ENCODE results near the gene SLC6A1.
"Not testable (repeated sequence)": the region's sequence is repeated elsewhere in the genome, so short reads cannot be mapped to it uniquely, and the experiment has no call there.

The SLC6A1 gene

DNA sequence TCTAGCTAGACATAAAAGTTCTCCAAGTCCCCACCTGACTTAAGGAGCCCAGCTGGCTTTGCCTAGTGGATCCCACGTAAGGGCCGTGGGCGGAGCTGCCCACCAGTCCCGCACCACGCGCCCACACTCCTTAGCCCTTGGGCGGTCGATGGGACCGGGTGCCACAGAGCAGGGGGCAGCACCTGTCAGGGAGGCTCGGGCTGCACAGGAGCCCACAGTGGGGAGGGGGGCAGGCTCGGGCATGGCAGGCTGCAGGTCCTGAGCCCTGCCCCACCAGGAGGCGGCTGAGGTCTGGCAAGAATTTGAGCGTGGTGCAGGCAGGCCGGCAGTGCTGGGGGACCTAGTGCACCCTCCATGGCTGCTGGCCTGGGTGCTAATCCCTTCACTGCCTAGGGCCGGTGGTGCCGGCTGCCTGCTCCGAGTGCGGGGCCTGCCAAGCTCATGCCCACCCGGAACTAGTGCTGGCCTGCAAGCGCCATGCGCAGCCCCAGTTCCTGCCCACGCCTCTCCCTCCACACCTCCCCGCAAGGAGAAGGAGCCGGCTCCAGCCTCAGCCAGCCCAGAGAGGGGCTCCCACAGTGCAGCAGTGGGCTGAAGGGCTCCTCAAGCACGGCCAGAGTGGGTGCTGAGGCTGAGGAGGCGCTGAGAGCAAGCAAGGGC is 78.7 kb downstream of the SLC6A1 start:
- FAIRE-seq: no peak

DNA sequence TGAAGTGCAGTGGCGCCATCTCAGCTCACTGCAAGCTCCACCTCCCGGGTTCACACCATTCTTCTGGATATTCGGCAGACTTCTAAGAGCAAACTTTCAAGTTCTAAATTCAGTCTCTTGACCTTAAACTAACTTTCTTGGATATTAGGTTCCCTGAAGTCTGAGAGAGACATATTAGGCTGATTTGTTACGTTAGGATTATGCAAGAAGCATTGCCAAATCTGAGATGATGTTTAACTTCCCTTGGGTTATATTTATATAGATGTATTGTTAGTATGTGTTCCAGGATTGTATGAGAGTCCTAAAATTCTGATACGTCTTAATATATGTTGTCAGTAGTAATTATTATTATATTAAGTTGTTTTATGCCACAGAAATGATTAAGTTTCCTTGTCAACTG is 80.1 kb downstream of the SLC6A1 start:
- FAIRE-seq: no peak

DNA sequence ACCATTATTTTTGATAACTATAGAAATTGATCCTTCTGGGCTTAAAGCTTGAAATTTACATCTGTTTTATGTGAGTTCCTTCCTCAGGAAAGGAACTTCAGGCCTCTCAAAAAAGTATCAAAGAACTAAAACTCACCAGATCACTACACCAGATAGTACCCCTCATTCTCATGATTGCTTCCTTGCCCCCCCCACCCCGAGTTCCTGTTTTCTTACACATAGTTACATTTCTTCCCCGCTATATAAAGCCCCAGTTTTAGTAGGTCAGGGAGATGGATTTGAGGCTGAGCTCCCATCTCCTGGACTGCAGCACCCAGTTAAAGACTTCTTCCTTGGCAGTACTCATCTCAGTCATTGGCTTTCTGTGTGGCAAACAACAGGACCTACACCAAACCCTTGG is 81.5 kb downstream of the SLC6A1 start:
- no peak for FAIRE-seq

DNA sequence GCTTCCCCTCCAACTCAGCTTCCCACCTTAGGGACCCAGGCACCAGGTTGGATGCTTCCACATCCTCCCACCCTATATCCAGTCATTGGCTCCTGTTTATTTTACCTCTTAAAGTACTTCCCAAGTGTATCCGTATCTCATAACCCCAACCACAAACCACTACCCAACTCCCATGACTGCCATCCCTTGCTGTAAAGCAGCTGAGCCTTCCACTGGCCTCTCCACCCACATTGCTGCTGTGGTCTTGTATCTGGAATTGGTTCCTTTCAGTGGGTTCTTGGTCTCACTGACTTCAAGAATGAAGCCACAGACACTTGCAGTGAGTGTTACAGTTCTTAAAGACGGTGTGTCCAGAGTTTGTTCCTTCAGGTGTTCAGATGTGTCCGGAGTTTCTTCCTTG is 81.9 kb downstream of the SLC6A1 start:
- FAIRE-seq: no peak

DNA sequence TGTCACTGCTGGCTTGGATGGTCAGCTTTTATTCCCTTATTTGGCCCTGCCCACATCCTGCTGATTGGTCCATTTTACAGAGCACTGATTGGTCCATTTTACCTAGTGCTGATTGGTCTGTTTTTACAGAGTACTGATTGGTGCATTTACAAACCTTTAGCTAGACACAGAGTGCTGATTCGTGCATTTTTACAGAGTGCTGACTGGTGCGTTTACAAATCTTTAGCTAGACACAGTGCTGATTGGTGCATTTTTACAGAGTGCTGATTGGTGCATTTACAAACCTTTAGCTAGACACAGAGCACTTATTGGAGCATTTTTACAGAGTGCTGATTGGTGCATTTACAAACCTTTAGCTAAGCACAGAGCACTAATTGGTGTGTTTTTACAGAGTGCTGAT is 82.6 kb downstream of the SLC6A1 start:
- not testable (repeated sequence) for FAIRE-seq

DNA sequence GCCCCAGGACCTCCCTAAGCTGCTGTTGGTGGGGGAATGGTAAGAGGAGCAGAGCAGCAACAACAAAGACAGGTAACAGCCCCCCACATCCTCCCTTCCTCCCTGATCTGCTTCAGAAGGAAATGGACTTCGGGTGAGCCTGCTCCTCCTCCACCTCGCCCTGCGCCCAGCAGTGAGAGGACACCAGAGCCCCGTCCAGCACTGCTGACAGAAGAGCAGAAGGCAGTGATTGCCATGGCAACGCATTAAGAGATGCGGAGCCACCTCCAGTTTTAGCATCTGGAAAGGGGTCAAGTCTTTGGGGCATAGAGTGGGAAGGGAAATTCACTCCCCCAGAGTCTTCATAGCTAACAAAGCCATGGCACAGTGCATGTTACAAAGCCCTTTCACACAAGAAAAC is 84.2 kb downstream of the SLC6A1 start:
- FAIRE-seq: no peak

DNA sequence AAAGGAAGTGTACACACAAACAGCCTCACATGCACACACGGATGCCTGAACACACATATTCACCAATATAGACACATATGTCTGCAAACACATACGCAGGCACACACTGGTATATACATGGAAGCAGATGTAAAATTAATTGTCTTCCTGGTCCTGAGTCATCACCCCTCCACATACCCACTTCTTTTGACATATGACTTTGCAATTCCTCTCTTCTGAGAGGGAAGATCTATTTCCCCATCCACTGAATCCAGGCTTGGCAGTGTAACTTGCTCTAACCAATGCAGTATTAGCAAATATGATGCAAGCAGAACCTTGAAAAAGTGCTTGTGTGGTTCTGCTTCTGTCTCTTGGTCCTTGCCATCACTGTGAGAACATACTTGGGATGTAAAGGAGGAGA is 84.9 kb downstream of the SLC6A1 start:
- FAIRE-seq: no peak

DNA sequence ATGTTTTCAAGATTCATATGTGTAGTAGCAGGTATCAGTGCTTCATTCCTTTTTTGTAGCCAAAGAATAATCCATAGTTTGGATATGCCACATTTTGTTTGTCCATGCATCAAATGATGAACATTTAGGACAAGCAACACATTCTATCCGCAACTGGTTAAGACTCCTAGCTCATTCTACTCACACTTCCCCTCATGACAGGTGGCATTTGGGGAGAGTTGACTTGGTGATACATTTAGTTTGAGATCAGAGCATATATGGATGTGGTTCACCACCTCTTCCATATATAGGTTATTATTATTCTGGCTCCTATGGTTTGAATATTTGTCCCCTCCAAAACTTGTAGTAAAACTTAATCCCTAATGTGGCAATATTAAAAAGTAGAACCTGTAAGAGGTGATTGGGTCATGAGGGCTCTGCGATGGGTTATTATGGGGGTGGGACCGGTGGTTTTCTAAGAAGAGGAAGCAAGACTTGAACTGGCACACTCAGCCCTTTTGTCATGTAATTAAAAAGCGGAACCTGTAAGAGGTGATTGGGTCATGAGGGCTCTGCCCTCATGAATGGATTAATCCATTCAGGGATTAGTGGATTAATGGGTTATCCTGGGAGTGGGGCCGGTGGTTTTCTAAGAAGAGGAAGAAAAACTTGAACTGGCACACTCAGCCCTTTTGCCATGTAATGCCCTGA is 86.4 kb downstream of the SLC6A1 start:
- FAIRE-seq: no peak

DNA sequence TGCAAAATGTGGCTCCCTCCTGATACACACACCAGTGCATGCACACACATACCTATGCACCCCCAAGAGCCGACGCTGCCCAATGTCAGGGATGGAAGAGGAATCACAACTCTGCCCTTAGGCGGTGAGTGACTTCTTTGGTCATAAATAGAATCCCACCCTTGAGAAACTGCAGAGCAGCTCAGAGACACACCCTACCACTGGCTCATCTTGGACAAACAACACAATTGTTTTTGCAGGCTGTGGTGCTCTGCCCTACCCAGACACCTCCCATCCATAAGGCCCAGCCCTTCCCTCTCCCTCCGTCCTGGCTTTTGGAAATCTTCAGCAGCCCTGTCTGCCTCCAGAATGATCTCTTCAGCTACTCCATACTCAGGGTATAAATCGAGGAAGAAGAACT is 87.9 kb downstream of the SLC6A1 start:
- no peak for FAIRE-seq

DNA sequence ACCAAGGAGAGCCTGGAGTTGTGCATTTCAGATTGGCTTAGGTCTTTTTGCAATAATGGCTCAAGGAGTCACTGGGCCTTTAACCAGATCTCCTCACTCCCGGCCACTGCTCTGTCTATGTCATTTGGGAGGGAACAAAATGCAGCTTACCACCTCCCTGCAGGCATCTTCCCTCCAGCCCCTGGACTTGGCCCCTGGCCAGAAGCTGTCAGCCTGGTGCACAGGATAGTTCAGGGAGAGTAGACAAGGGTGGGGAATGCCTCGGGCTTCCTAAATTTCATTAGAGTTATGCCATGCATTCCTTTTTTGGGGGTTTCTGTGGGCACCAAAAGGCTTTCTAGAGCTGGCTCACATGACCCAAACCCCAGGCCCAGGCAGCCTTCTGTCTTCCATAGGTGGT is 91.5 kb downstream of the SLC6A1 start:
- FAIRE-seq: no peak

DNA sequence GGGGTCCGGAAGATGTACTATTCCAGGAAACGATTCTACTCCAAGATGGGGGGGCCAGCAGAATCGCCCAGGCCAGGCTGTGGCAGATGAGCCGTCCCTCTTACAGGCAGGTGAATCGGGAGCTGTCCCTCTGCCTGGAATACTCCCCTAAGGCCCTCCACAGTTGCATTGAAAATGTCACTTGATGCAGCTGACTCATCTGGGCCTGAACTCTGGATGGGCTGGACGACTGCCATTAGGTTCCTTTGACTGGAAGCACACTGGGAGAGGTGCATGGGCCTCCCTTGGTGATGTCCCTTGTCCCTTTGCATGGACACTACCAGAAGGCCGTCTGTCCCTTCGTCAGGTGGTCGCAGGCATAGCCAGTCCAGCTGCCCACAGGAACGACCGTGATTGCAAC is 92.1 kb downstream of the SLC6A1 start:
- FAIRE-seq: no peak

DNA sequence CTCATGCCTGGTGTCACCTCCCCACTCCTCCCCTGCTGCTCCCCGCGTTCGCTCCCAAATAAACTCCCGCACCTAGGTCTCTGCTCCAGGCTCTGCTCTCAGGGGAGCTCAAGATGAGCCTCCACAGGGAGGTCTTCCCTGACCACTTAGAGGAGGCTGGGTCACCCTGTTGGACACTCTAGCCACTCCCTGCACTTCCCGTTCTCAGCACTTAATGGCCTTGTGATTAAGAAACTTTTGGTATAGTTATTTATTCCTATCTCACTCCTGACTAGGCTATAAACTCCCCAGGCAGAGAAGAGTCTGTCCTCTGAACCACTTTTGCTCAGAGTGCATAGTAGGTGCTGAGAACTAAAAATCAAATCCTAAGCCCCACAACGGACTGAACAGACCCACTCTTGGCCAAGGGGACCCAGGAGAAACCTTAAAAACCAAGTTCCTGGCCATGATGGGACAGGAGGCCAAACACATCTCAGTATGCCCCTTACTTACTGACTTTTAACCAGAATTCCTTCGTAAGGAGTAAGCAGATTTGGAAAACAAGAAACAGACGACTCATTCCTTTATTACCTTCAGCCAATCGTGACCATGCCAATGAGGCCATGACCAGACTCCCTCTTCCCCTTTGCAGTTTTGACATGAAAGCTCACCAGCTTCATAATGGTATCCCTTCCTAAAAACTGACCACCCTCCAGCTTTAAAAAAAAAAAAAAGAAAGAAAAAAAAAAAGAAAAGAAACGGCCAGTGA is 92.7 kb downstream of the SLC6A1 start:
- no peak for FAIRE-seq

DNA sequence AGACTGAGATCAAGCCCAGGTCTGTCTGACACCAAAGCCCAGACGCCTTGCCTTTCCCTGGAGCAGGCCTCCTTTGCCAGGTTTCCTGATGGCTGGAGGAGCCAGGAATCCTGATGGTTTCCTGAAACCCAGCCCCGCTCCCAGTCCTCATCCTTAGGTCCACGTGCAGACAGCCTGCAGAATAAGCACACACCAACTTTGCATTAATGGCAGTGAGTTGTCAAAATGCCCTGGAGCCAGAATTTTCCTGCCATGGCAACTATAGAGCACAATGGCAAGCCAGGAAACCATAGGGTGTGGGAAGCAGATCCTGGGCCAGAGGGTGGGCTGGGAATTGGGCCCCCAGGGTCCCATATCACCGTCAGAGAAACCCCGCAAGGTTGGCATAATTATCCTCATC is 94.3 kb downstream of the SLC6A1 start:
- FAIRE-seq: no peak

DNA sequence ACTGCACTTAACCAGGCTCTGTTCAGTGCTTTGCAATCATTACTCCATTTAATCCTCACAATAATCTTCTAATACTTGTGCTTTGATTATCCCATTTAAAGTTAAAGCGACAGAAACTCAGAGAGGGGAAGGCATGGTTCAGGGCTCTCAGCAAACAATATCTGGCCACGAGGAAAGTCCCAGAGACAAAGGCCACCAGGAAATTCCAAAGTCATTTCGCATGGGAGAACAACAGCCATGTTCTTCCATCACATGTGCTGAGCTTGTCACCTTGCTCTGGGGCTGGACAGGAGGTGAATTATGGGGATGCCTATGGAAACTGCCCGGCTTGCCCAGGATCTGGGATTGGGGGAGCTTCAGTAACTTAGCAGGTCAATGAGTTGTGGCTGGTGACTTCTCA is 95.5 kb downstream of the SLC6A1 start:
- no peak for FAIRE-seq

DNA sequence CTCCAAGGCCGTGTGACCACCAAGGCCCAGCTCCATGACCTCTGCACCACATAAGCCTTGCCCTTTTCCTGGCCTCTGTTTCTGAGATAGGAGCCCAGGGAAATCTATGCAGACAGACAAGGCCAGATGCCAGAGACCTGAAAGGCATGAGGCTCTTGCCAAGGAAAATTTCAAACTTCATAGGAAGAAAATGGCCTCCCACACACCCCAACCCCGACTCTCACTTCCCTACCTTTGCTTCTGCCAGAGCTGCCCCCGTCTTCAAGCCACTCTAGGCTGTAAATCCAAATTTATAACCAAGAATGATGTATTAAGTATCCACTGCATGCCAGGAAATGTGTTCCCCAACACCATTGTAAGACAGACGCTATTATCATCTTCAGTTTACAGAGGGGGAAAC is 96.3 kb downstream of the SLC6A1 start:
- no peak for FAIRE-seq

Measured in colon (tissue), 2 donors.